ENCODE results near the gene SORCS3. TPM values are rescaled to one million over a fixed set of nuclear protein-coding genes. Genes with fewer than 3 reads are reported as not detected.

Gene SORCS3
- total RNA-seq, 4 donors from 2014 or later: not detected

- Histone ChIP-seq H3K4me1 (no peaks in the 10 kb centered on the region), H3K4me3 (no peak overlapping the region), H3K27me3 (no peaks in the 10 kb centered on the region), H3K36me3 (no peaks in the 10 kb centered on the region), H3K27ac (no peak overlapping the region), H3K9me3 (no peaks in the 10 kb centered on the region)
- DNase-seq: no peak
- intact Hi-C loops (cut with DNase I): no loop called here
- TF ChIP-seq POLR2A (IDR thresholded peaks at IDR 0.05) (no peak), CTCF (IDR thresholded peaks at IDR 0.05) (no peak)
- 61 to 72% methylated on average over 3 to 4 of the region's 4 CpGs for WGBS, 2 donors
These were observed 487.0 kb downstream of the SORCS3 start for GRCh38 chr10:105128111-105128510.

- H3K36me3 ChIP-seq: no peaks in the 10 kb centered on the region
- H3K9me3 ChIP-seq: no peaks in the 10 kb centered on the region
- no peaks in the 10 kb centered on the region for H3K27me3 ChIP-seq
- TF ChIP-seq CTCF (IDR thresholded peaks at IDR 0.05): no peak
- TF ChIP-seq POLR2A (IDR thresholded peaks at IDR 0.05): no peak
- no peaks in the 10 kb centered on the region for H3K4me1 ChIP-seq
- WGBS, 2 donors: 60 to 71% methylated on average over 2 of the region's 3 CpGs
- no peak for DNase-seq
- intact Hi-C loops (cut with DNase I): no loop called here
- no peak overlapping the region for H3K27ac ChIP-seq
- no peak overlapping the region for H3K4me3 ChIP-seq
These were observed 497.3 kb downstream of the SORCS3 start for GRCh38 chr10:105138358-105138757.

- intact Hi-C loops (cut with DNase I): no loop called here
- H3K4me3 ChIP-seq: no peak overlapping the region
- no peak overlapping the region for H3K27ac ChIP-seq
- TF ChIP-seq POLR2A (IDR thresholded peaks at IDR 0.05) (no peak), CTCF (IDR thresholded peaks at IDR 0.05) (no peak)
- WGBS, 2 donors: 55 to 67% methylated on average over 5 to 6 of the region's 6 CpGs
- no peaks in the 10 kb centered on the region for H3K9me3 ChIP-seq
- no peaks in the 10 kb centered on the region for H3K27me3 ChIP-seq
- H3K4me1 ChIP-seq: no peaks in the 10 kb centered on the region
- H3K36me3 ChIP-seq: no peaks in the 10 kb centered on the region
- no peak for DNase-seq
These were observed 498.3 kb downstream of the SORCS3 start for GRCh38 chr10:105139363-105139896.

GRCh38 chr10:105140600-105140999 lies 499.5 kb downstream of the SORCS3 start:
- H3K4me3 ChIP-seq: no peak overlapping the region
- intact Hi-C loops (cut with DNase I): no loop called here
- TF ChIP-seq POLR2A (IDR thresholded peaks at IDR 0.05): no peak
- no peak for TF ChIP-seq CTCF (IDR thresholded peaks at IDR 0.05)
- no peaks in the 10 kb centered on the region for H3K27me3 ChIP-seq
- no peaks in the 10 kb centered on the region for H3K36me3 ChIP-seq
- no peaks in the 10 kb centered on the region for H3K4me1 ChIP-seq
- no peak overlapping the region for H3K27ac ChIP-seq
- no peaks in the 10 kb centered on the region for H3K9me3 ChIP-seq
- WGBS, 2 donors: 62 to 64% methylated on average over 3 of the region's 3 CpGs
- no peak for DNase-seq

- intact Hi-C loops (cut with DNase I): no loop called here
- H3K9me3 ChIP-seq: no peaks in the 10 kb centered on the region
- H3K4me1 ChIP-seq: no peaks in the 10 kb centered on the region
- H3K4me3 ChIP-seq: no peak overlapping the region
- H3K27ac ChIP-seq: no peak overlapping the region
- no peaks in the 10 kb centered on the region for H3K36me3 ChIP-seq
- 33 to 38% methylated on average over 2 of the region's 2 CpGs for WGBS, 2 donors
- H3K27me3 ChIP-seq: no peaks in the 10 kb centered on the region
- DNase-seq: no peak
- TF ChIP-seq POLR2A (IDR thresholded peaks at IDR 0.05): no peak
- no peak for TF ChIP-seq CTCF (IDR thresholded peaks at IDR 0.05)
These were observed 504.6 kb downstream of the SORCS3 start for GRCh38 chr10:105145711-105146110.

Data from esophagus squamous epithelium (tissue), 5 donors.